Stimulated activated CD8-positive, alpha-beta memory T cell treated with anti-CD3 and anti-CD28 coated beads, Interleukin-15, amount 100 ng/mL, for 48 hours (primary cell): ENCODE results near the gene ZHX3.

ENCODE experiments used
- DNase-seq, 2 donors: peaks; one replicate each; pipeline ENCODE4 v3.0.0-alpha.2; 2020; ENCODE audit warnings: low read depth in 2 of 2

ZHX3 gene

GRCh38 chr20:41151134-41151869 is 166.2 kb downstream of the ZHX3 start:
- no peak for DNase-seq

DNA sequence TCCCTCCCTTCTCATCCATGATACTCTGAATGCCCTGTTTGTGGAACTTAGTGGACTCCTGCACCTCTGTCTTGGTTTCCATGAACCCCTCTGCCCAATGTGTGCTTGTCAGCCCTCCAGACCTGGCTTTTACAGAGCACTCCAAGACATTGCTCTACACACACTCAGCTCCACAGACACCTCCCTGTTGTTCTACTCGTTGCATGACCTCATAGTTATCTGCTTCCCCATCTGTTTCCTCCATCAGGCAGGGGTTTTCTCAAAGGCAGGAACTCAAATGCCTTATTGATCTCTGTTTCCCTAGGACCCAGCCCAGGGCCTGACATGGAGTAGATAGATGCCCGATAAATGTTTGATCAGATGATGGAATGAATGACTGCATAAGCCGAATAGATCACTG is 166.9 kb downstream of the ZHX3 start:
- no peak for DNase-seq

GRCh38 chr20:41148942-41149341 is 168.6 kb downstream of the ZHX3 start:
- no peak for DNase-seq

DNA sequence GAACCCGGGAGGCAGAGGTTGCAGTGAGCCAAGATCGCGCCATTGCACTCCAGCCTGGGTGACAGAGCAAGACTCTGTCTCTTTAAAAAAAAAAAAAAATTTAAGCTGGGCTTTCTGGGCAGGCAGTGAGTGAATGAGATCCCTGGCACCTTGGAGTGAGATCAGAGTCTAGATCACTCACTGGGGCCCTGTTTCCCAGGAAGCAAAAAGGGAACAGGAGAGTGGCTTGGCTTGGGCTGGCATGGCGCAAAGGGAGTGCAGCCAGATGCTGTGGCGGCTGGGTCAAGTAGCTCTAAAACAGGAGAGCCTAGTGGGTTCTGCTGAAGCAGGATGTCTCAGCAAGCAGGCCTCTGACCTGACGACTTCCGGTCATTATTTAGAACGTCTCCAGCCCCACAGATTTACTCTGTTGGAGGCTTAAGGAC is 169.8 kb downstream of the ZHX3 start:
- DNase-seq: no peak

- DNase-seq: no peak
These were observed 171.5 kb downstream of the ZHX3 start for GRCh38 chr20:41145821-41146620.

DNA sequence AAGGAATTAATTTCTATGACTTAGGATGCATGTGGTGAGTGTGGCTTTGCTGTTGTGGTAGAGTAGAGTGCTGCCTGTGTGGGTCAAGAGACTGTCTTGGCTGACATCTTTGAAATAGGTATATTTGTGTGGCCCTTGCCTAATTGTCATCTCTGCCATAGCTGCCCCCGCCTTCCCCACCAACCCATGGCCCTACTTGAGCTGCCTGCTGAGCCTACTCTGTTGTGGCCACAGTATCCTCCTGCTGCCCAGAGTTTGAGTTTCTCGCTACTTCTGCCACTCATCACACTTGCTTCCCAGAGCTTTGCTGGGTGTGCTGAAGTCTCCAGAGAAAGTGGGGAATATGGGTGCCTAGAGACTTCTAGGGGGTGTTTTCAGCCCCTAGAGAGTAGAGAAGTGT is 172.2 kb downstream of the ZHX3 start:
- no peak for DNase-seq

- no peak for DNase-seq
These were observed 174.2 kb downstream of the ZHX3 start for GRCh38 chr20:41143354-41143753.

DNA sequence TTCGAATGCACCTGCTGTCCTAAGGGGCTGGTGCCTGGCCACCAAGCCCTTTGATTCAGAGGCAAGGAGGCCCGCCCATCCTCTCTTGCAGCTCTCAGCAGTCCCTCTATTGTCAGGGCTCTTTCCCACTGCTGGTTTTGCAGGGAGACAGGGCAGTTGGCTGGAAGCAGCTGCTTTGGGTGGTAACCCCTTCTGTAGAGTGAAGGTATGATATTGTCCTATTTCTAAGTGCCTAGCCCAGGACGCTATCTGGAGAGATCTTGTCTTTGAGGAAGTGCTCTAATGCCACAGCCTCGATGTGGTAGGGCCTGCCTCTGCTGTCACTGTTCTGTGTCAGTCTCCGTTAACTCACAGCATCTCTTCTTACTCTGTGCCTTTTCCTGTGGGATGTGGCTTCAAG is 174.6 kb downstream of the ZHX3 start:
- no peak for DNase-seq

DNA sequence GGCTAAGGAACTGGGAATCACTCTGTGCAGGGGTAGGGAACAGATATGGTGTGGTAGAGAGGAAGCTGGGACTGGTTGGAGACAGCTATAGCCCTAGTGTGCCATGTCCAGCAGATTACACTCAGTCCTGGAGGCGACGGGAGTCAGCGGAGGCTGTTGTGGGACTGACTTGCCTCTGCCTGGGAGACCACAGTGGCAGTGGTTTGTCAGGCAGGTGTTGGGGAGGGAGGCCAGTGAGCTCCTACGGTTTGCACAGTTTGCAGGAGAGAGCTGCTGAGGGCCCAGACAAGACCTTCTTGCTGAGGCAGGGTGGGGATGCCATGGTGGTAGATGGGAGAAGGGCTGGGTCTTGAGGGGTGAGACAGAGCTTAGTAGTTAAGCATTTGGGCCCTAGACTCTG is 175.3 kb downstream of the ZHX3 start:
- no peak for DNase-seq

- DNase-seq: no peak
These were observed 176.2 kb downstream of the ZHX3 start for GRCh38 chr20:41141153-41141815.

DNA sequence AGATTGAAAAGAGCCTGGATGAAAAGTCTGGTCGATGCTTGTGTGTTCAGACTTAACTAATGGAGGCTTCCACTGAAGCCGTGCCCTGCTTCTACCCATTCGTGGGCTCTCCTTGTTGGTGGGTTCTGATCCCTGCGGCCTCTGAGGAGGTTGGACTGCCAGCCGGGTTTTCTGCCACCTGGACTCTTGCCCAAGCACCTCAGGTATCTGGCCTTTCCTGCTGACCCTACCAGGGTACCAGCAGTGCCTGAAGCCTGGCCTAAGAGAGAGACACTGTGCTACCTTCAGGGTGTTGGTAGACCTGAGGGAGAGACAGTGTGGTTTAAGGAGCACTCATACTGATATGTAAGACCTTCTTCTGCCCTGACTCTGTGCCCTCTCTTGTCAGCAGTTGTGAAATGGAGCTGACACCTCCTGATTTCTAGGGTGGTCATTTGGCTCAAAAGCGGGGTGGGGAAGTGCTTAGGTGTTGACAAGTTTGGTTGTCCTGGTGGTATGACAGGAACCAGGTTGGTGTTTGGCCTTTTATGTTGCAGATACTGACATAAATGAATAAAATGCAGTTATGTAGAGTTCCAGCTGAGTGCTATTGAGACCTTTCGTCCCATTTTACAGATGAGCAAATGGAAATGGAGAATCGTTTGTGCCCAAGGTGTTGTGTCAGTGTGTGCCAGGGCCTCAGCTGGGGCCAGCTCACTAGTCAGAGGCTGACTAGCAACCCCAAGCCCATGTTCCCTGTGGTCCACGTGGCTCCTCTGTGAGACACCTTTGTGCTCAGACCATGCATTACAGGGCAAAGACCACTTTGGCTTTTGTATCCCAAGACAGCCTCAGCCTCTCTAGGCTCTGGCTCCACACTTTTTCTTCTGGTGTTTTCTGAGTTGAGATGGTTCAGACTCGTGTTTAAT is 177.1 kb downstream of the ZHX3 start:
- no peak for DNase-seq

- peak in 1 of 2 donors; percentile 21 for DNase-seq
These were observed 178.1 kb downstream of the ZHX3 start for GRCh38 chr20:41139227-41140093.

- DNase-seq: peak in 1 of 2 donors; percentile 30
These were observed 178.9 kb downstream of the ZHX3 start for GRCh38 chr20:41138475-41139226.

GRCh38 chr20:41137614-41138474 is 179.7 kb downstream of the ZHX3 start:
- DNase-seq: peak; percentile 61 to 65

- peak; percentile 79 to 81 for DNase-seq
These were observed 180.6 kb downstream of the ZHX3 start, which contains the start of gene PLCG1 for GRCh38 chr20:41136680-41137613. PLCG1 (plus strand) TSS chr20:41137543; CDS start chr20:41137642, 99 bp downstream.

- DNase-seq: no peak
These were observed 181.4 kb downstream of the ZHX3 start for GRCh38 chr20:41135888-41136679.
